ENCODE data around the gene BCL11A.

The BCL11A gene

DNA sequence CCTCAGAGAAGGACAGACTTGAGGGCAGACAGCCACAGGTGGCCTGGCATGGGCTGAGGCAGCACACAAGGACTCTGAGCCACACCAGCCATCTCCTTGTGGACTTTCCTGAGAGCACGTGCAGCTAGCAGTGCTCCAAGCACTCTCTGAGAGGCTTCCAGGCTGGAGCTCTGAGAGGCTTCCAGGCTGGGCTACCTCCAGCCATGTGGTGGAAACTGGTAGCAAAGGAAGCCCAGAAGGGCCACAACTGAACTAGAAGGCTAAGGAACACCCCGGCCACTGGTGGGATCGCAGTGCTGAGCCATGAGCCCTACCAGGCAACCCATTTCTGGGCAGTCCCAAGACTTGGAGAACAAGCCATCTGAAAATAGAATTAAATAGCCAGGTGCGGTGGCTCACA is 39.5 kb downstream of the BCL11A start:
- TF ChIP-seq, protein P1, sequence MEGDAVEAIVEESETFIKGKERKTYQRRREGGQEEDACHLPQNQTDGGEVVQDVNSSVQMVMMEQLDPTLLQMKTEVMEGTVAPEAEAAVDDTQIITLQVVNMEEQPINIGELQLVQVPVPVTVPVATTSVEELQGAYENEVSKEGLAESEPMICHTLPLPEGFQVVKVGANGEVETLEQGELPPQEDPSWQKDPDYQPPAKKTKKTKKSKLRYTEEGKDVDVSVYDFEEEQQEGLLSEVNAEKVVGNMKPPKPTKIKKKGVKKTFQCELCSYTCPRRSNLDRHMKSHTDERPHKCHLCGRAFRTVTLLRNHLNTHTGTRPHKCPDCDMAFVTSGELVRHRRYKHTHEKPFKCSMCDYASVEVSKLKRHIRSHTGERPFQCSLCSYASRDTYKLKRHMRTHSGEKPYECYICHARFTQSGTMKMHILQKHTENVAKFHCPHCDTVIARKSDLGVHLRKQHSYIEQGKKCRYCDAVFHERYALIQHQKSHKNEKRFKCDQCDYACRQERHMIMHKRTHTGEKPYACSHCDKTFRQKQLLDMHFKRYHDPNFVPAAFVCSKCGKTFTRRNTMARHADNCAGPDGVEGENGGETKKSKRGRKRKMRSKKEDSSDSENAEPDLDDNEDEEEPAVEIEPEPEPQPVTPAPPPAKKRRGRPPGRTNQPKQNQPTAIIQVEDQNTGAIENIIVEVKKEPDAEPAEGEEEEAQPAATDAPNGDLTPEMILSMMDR (IDR thresholded peaks at IDR 0.05; ENCODE audit: borderline replicate concordance, insufficient read depth, low read depth, low read length): no peak
- H3K4me3 ChIP-seq (ENCODE audit: low read depth, low read length): no peak overlapping the region

DNA sequence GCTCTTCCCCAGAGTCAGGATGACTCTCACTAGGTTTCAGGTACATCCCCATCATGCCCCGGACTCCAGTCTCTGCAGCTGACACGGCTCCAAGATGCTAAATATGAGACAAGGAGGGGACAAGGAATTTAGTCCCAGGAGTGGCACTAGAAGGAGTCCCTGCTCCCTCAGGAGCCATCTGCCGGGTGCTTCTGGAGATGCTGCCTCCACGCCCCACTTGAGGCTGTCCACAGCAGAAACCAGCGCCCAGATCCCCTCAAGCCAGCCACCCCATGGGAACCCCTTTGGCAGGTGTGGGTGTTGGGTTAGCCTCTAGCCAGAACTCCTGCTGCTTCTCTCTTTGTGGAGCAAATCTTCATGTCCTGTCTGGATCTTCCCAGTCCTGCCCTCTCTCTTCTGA is 40.3 kb downstream of the BCL11A start:
- TF ChIP-seq, protein P1 (IDR thresholded peaks at IDR 0.05; ENCODE audit: borderline replicate concordance, insufficient read depth, low read depth, low read length): no peak
- no peak overlapping the region for H3K4me3 ChIP-seq (ENCODE audit: low read depth, low read length)

DNA sequence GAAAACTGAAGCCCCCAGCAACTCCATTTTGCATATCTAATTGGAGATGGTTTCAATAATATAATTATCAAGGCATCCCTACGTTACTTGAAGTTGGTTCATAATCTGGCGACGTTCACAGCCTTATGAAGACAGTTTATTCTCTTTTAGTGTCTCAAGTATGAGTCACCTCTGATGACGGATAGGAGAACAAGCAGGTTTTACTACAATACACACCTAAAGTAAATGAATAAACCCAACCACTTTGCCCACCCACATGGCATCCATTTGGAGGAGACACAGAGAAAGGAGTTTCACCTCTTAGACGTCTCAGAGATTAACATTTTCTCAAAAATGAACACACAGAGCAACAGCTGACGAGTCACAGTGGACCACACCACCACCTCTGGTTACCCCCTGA is 40.8 kb downstream of the BCL11A start:
- no peak overlapping the region for H3K4me3 ChIP-seq (ENCODE audit: low read depth, low read length)
- TF ChIP-seq, protein P1 (IDR thresholded peaks at IDR 0.05; ENCODE audit: borderline replicate concordance, insufficient read depth, low read depth, low read length): no peak

DNA sequence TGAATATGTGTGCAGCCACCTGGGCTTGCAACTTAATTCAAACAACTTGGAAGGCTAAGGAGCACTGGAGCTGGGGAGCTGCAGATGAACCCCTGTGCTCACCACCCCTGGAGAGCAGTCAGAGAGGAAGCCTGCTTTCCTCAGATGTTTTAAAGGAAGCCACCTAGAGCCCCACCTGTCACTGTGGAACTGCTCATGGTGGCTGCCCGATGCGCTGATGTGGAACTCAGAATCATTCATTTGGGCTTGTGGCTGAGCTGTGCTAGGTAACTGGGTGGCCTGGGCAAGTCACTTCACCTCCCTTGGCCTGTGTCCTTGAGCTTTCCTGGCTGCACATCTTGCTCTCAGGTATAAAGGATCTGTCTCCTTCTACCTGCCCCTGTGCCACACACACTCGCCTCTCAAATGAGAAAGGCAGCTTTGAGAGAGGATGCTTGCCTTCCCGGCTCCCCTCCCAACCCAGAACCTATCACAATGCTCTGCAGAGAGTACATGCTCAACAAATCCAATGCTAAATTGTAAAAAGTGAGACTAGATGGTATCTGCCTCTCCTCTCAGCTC is 41.3 kb downstream of the BCL11A start:
- H3K4me3 ChIP-seq (ENCODE audit: low read depth, low read length): no peak overlapping the region
- TF ChIP-seq, protein P1 (IDR thresholded peaks at IDR 0.05; ENCODE audit: borderline replicate concordance, insufficient read depth, low read depth, low read length): no peak

DNA sequence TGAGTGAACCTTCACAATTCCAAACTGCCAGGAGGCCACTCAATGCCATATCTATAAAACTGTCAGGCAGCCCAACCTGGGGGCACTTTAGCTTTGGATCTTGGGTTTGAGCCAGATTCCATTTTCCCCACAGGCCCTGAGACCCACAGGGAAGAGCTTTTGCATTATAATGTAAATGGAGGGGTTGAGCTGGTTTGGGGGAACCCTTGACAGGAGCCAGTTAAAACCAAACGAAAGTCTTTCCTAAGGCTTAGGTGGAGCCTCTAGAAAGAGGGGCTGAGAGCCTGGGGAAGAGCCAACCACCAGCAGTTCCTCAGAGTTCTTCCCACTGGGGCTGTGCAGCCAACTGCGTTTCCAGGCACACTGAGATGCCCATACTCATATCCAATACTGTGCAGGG is 42.7 kb downstream of the BCL11A start:
- TF ChIP-seq, protein P1 (IDR thresholded peaks at IDR 0.05; ENCODE audit: borderline replicate concordance, insufficient read depth, low read depth, low read length): no peak
- no peak overlapping the region for H3K4me3 ChIP-seq (ENCODE audit: low read depth, low read length)

DNA sequence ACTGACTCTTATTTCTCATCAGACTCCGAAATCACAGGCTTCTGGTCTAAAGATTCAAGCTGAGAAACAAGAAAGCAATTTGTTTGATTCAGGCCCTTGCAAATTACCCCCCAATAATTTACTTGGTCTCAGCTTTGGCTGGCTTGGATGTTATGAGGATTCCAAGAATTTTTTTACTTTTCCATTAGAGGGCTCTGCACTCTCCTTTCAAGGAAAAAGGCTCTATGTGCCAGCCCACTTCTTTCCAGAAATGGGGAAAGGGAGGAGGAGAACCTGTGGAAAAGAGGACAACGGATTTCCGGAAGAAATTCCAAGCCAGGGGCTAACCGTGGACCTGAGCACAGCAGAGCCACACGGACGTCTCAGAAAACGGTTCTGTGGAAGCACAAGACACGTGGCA is 44.4 kb downstream of the BCL11A start:
- TF ChIP-seq, protein P1 (IDR thresholded peaks at IDR 0.05; ENCODE audit: borderline replicate concordance, insufficient read depth, low read depth, low read length): no peak
- H3K4me3 ChIP-seq (ENCODE audit: low read depth, low read length): no peak overlapping the region

DNA sequence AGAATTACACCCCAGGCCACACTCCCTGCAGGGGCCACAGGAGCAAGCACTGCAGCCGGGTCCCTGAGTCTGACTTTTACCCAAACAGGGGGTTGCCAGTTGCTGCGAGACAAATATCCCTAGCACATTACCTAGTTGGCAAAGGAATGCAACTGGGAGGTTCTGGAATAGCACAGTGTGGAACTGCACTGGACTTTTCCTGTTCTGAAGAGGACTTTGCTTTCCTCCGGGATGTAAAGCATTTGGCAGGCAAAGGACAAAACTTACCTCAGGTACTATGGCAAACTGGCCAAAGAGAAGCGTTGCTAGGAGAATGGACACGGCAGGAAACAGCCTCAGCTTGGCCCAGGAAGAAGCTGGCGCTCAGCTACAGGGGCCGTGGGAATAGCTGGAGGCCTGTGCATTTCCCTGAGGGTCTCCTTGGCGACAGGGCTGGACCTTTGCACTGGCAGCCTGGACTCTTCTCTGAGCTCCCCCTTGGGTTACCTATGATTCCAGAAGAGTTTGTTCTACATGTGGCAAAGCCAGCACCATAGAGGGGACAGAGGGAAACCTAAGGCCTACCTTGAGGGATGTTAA is 45.0 kb downstream of the BCL11A start:
- TF ChIP-seq, protein P1 (IDR thresholded peaks at IDR 0.05; ENCODE audit: borderline replicate concordance, insufficient read depth, low read depth, low read length): no peak
- no peak overlapping the region for H3K4me3 ChIP-seq (ENCODE audit: low read depth, low read length)

All from GM12875 (cell line).